Effector CD4-positive, alpha-beta T cell (primary cell): ENCODE measurements around the gene SRPK2.
"Not testable (repeated sequence)": the region's sequence is repeated elsewhere in the genome, so short reads cannot be mapped to it uniquely, and the experiment has no call there.

Source experiments
- DNase-seq: peaks from one replicate; pipeline ENCODE4 v3.0.0-alpha.2; 2020

Gene SRPK2

GRCh38 chr7:105257338-105257737 is 131.4 kb downstream of the SRPK2 start:
- DNase-seq, result no peak

- no peak for DNase-seq
Measured at GRCh38 chr7:105256761-105257231, 131.9 kb downstream of the SRPK2 start.

- DNase-seq, result no peak
Measured at GRCh38 chr7:105250706-105251105, 138.0 kb downstream of the SRPK2 start.

GRCh38 chr7:105250239-105250638 is 138.5 kb downstream of the SRPK2 start:
- DNase-seq, result no peak

GRCh38 chr7:105249216-105249615 is 139.5 kb downstream of the SRPK2 start:
- DNase-seq, result no peak

- DNase-seq, result no peak
Measured at GRCh38 chr7:105246679-105247078, 142.0 kb downstream of the SRPK2 start.

GRCh38 chr7:105246256-105246655 is 142.5 kb downstream of the SRPK2 start:
- no peak for DNase-seq

- DNase-seq, result no peak
Measured at GRCh38 chr7:105245398-105246114, 143.2 kb downstream of the SRPK2 start.

GRCh38 chr7:105244594-105244993 is 144.1 kb downstream of the SRPK2 start:
- DNase-seq, result no peak

- DNase-seq, result no peak
Measured at GRCh38 chr7:105241198-105241597, 147.5 kb downstream of the SRPK2 start.

- no peak for DNase-seq
Measured at GRCh38 chr7:105238198-105238765, 150.4 kb downstream of the SRPK2 start.

GRCh38 chr7:105234886-105235285 is 153.8 kb downstream of the SRPK2 start:
- DNase-seq, result no peak

GRCh38 chr7:105232829-105233291 is 155.9 kb downstream of the SRPK2 start:
- DNase-seq, result not testable (repeated sequence)

- DNase-seq, result no peak
Measured at GRCh38 chr7:105230486-105230885, 158.2 kb downstream of the SRPK2 start.

- DNase-seq, result no peak
Measured at GRCh38 chr7:105229641-105230040, 159.1 kb downstream of the SRPK2 start.

GRCh38 chr7:105228555-105228954 is 160.2 kb downstream of the SRPK2 start:
- DNase-seq, result no peak

- DNase-seq, result no peak
Measured at GRCh38 chr7:105227391-105227790, 161.3 kb downstream of the SRPK2 start.

- DNase-seq, result no peak
Measured at GRCh38 chr7:105224884-105225651, 163.7 kb downstream of the SRPK2 start.

GRCh38 chr7:105222953-105223352 is 165.8 kb downstream of the SRPK2 start:
- no peak for DNase-seq

- DNase-seq, result no peak
Measured at GRCh38 chr7:105219771-105220160, 169.0 kb downstream of the SRPK2 start.

GRCh38 chr7:105218939-105219770 is 169.6 kb downstream of the SRPK2 start:
- no peak for DNase-seq

GRCh38 chr7:105218215-105218614 is 170.5 kb downstream of the SRPK2 start:
- DNase-seq, result no peak

- DNase-seq, result no peak
Measured at GRCh38 chr7:105216786-105217185, 171.9 kb downstream of the SRPK2 start.
